ENCODE data around the gene ECHDC3. TPM values are rescaled to one million over a fixed set of nuclear protein-coding genes. Genes with fewer than 3 reads are reported as not detected.

The ECHDC3 gene
- total and polyA plus RNA-seq, 2 experiments from 2014 or later: 0.97 to 1.8 TPM

DNA sequence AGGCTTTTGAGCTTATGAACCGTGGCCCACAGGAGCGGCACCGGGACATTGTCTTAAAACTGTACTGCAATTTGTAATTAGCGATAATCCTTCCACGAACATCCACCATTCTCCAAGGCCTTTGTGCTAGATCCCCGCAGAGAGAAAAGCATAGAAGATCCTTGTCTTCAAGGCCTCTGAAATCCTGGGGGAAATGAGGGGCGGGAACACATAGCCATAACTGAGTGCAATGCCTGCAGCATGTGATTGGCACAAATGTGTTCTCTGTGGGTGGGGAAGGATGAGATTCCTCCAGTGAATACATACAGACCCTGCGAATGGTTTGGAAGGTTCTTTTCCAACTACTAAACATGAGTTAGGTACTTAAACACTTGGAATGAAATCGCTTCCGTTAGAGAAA, 55.1 kb downstream of the ECHDC3 start:
- no peaks in the 10 kb centered on the region for H3K36me3 ChIP-seq (ENCODE audit: low read depth)
- H3K79me2 ChIP-seq (ENCODE audit: insufficient read depth): no peaks in the 10 kb centered on the region
- no peaks in the 10 kb centered on the region for H3K27me3 ChIP-seq (replicated peaks; ENCODE audit: insufficient read depth)
- no peak overlapping the region for H2AFZ ChIP-seq
- no peaks in the 10 kb centered on the region for H4K20me1 ChIP-seq (ENCODE audit: insufficient read depth)
- no peak for DNase-seq
- H3K9me2 ChIP-seq (ENCODE audit: insufficient read depth): no peaks in the 10 kb centered on the region
- no peak for TF ChIP-seq EZH2 (IDR thresholded peaks at IDR 0.05; ENCODE audit: insufficient read depth, poor library complexity, severe bottlenecking)
- no peak for TF ChIP-seq EZH2phosphoT487 (IDR thresholded peaks at IDR 0.05; ENCODE audit: insufficient read depth, low read depth)
- H3K4me1 ChIP-seq (ENCODE audit: insufficient read depth): no peaks in the 10 kb centered on the region
- H3K27ac ChIP-seq: no peak overlapping the region
- H3K4me2 ChIP-seq (ENCODE audit: unreplicated experiment): no peak overlapping the region
- in situ Hi-C loops (cut with MboI): no loop called here
- no peaks in the 10 kb centered on the region for H3F3A ChIP-seq (ENCODE audit: insufficient read depth)
- no peak overlapping the region for H3K9ac ChIP-seq
- 85 to 89% methylated on average over 10 of the region's 10 CpGs for WGBS, 2 experiments (ENCODE audit: low coverage in 1 of 2, low lambda C conversion rate in 2 of 2, missing lambda C conversion rate in 2 of 2)
- H3K9me3 ChIP-seq (ENCODE audit: low read depth): no peaks in the 10 kb centered on the region
- H3K4me3 ChIP-seq: no peak overlapping the region

GRCh38 chr10:11797847-11798633, 55.9 kb downstream of the ECHDC3 start:
- no peaks in the 10 kb centered on the region for H3K36me3 ChIP-seq (ENCODE audit: low read depth)
- in situ Hi-C loops (cut with MboI): no loop called here
- no peaks in the 10 kb centered on the region for H3F3A ChIP-seq (ENCODE audit: insufficient read depth)
- no peak overlapping the region for H3K4me2 ChIP-seq (ENCODE audit: unreplicated experiment)
- H3K27ac ChIP-seq: no peak overlapping the region
- H3K27me3 ChIP-seq (replicated peaks; ENCODE audit: insufficient read depth): no peaks in the 10 kb centered on the region
- no peaks in the 10 kb centered on the region for H3K9me3 ChIP-seq (ENCODE audit: low read depth)
- WGBS, 2 experiments (ENCODE audit: low coverage in 1 of 2, low lambda C conversion rate in 2 of 2, missing lambda C conversion rate in 2 of 2): 93 to 94% methylated on average over 12 of the region's 12 CpGs
- no peak for TF ChIP-seq EZH2 (IDR thresholded peaks at IDR 0.05; ENCODE audit: insufficient read depth, poor library complexity, severe bottlenecking)
- no peak for TF ChIP-seq EZH2phosphoT487 (IDR thresholded peaks at IDR 0.05; ENCODE audit: insufficient read depth, low read depth)
- no peak for DNase-seq
- no peak overlapping the region for H3K4me3 ChIP-seq
- no peaks in the 10 kb centered on the region for H3K9me2 ChIP-seq (ENCODE audit: insufficient read depth)
- H3K9ac ChIP-seq: no peak overlapping the region
- no peaks in the 10 kb centered on the region for H3K79me2 ChIP-seq (ENCODE audit: insufficient read depth)
- no peaks in the 10 kb centered on the region for H3K4me1 ChIP-seq (ENCODE audit: insufficient read depth)
- no peaks in the 10 kb centered on the region for H4K20me1 ChIP-seq (ENCODE audit: insufficient read depth)
- no peak overlapping the region for H2AFZ ChIP-seq

- Histone ChIP-seq H4K20me1 (ENCODE audit: insufficient read depth) (no peaks in the 10 kb centered on the region), H2AFZ (peak overlapping the region; percentile 48; the same call in 1 of the 2 replicates), H3K9ac (no peak overlapping the region), H3K27ac (no peak overlapping the region), H3K4me3 (no peak overlapping the region), H3K4me2 (ENCODE audit: unreplicated experiment) (no peak overlapping the region), H3K4me1 (ENCODE audit: insufficient read depth) (no peaks in the 10 kb centered on the region), H3K79me2 (ENCODE audit: insufficient read depth) (no peaks in the 10 kb centered on the region), H3K27me3 (replicated peaks; ENCODE audit: insufficient read depth) (no peaks in the 10 kb centered on the region), H3K36me3 (ENCODE audit: low read depth) (no peaks in the 10 kb centered on the region), H3F3A (ENCODE audit: insufficient read depth) (no peaks in the 10 kb centered on the region), H3K9me2 (ENCODE audit: insufficient read depth) (no peaks in the 10 kb centered on the region), H3K9me3 (ENCODE audit: low read depth) (no peaks in the 10 kb centered on the region)
- in situ Hi-C loops (cut with MboI): no loop called here
- DNase-seq: no peak
- no peak for TF ChIP-seq EZH2 (IDR thresholded peaks at IDR 0.05; ENCODE audit: insufficient read depth, poor library complexity, severe bottlenecking)
- no peak for TF ChIP-seq EZH2phosphoT487 (IDR thresholded peaks at IDR 0.05; ENCODE audit: insufficient read depth, low read depth)
- 86 to 90% methylated on average over 18 of the region's 18 CpGs for WGBS, 2 experiments (ENCODE audit: low coverage in 1 of 2, low lambda C conversion rate in 2 of 2, missing lambda C conversion rate in 2 of 2)
Observed at GRCh38 chr10:11798845-11799735, 56.9 kb downstream of the ECHDC3 start.

- Histone ChIP-seq H4K20me1 (ENCODE audit: insufficient read depth) (no peaks in the 10 kb centered on the region), H3K27me3 (replicated peaks; ENCODE audit: insufficient read depth) (no peaks in the 10 kb centered on the region), H3K36me3 (ENCODE audit: low read depth) (no peaks in the 10 kb centered on the region), H3K4me3 (no peak overlapping the region), H3K9me2 (ENCODE audit: insufficient read depth) (no peaks in the 10 kb centered on the region), H2AFZ (no peak overlapping the region), H3K27ac (no peak overlapping the region), H3K79me2 (ENCODE audit: insufficient read depth) (no peaks in the 10 kb centered on the region), H3K9ac (no peak overlapping the region), H3K9me3 (ENCODE audit: low read depth) (no peaks in the 10 kb centered on the region), H3K4me2 (ENCODE audit: unreplicated experiment) (no peak overlapping the region), H3K4me1 (ENCODE audit: insufficient read depth) (no peaks in the 10 kb centered on the region), H3F3A (ENCODE audit: insufficient read depth) (no peaks in the 10 kb centered on the region)
- in situ Hi-C loops (cut with MboI): no loop called here
- DNase-seq: no peak
- TF ChIP-seq EZH2phosphoT487 (IDR thresholded peaks at IDR 0.05; ENCODE audit: insufficient read depth, low read depth) (no peak), EZH2 (IDR thresholded peaks at IDR 0.05; ENCODE audit: insufficient read depth, poor library complexity, severe bottlenecking) (no peak)
- 91 to 92% methylated on average over 9 of the region's 9 CpGs for WGBS, 2 experiments (ENCODE audit: low coverage in 1 of 2, low lambda C conversion rate in 2 of 2, missing lambda C conversion rate in 2 of 2)
Observed at GRCh38 chr10:11799736-11800080, 57.5 kb downstream of the ECHDC3 start.
